HepG2 (cell line): ENCODE results near the gene WWP2. TPM values are rescaled to one million over a fixed set of nuclear protein-coding genes. Genes with fewer than 3 reads are reported as not detected.
A peak's percentile ranks its signal among the peaks of the same experiment; 100 is the strongest.

ENCODE experiments used
- AHR ChIP-seq: IDR thresholded peaks from 2 replicates; pipeline ENCODE4 v1.6.1; 2018; ENCODE audit warnings: missing genetic modification reagents, missing compliant biosample characterization
- ATRX ChIP-seq: sonication (generic); formaldehyde crosslinking; IDR thresholded peaks from 2 replicates; pipeline ENCODE4 v1.4.0; 2020; ENCODE audit warnings: missing genetic modification reagents, borderline replicate concordance
- BORCS8-MEF2B ChIP-seq: sonication (generic); formaldehyde crosslinking; IDR thresholded peaks from 2 replicates; pipeline ENCODE4 v1.8.0; 2022; ENCODE audit warnings: mild to moderate bottlenecking, missing genetic modification reagents
- CENPBD1 ChIP-seq: sonication (generic); formaldehyde crosslinking; IDR thresholded peaks from 2 replicates; pipeline ENCODE4 v1.8.0; 2022; ENCODE audit warnings: missing genetic modification reagents, low read depth, mild to moderate bottlenecking, borderline replicate concordance
- EP300 ChIP-seq, 3 experiments: sonication (generic) in 1 of 3; formaldehyde crosslinking in 1 of 3; IDR thresholded peaks; 2 replicates each; pipeline versions ENCODE4 v1.5.1 to v1.6.1; 2011 to 2020; ENCODE audit warnings: low read depth in 2 of 3, low read length in 2 of 3, borderline replicate concordance in 1 of 3, improper control_type of control experiment in 1 of 3, mild to moderate bottlenecking in 1 of 3, missing genetic modification reagents in 1 of 3, moderate library complexity in 1 of 3
- ESRRA ChIP-seq: sonication (generic); formaldehyde crosslinking; IDR thresholded peaks from 2 replicates; pipeline ENCODE4 v1.5.1; 2020; ENCODE audit warnings: mild to moderate bottlenecking, low read depth, missing genetic modification reagents
- GLI4 ChIP-seq: sonication (generic); formaldehyde crosslinking; IDR thresholded peaks from 2 replicates; pipeline ENCODE4 v1.5.1; 2020; ENCODE audit warnings: missing genetic modification reagents, mild to moderate bottlenecking, moderate library complexity, borderline replicate concordance
- HNF4G ChIP-seq, 2 experiments: sonication (generic) in 1 of 2; formaldehyde crosslinking in 1 of 2; IDR thresholded peaks; 2 replicates each; pipeline versions ENCODE4 v1.4.0 to v1.6.1; 2011 to 2020; ENCODE audit warnings: borderline replicate concordance in 2 of 2, low read depth in 2 of 2, mild to moderate bottlenecking in 2 of 2, low read length in 1 of 2, missing genetic modification reagents in 1 of 2, moderate library complexity in 1 of 2
- HOMEZ ChIP-seq: IDR thresholded peaks from 2 replicates; pipeline ENCODE4 v1.6.1; 2016; ENCODE audit warnings: low read depth
- KDM2A ChIP-seq: sonication (generic); formaldehyde crosslinking; IDR thresholded peaks from 2 replicates; pipeline ENCODE4 v1.4.0; 2020; ENCODE audit warnings: low read depth, missing genetic modification reagents, borderline replicate concordance
- MAFF ChIP-seq: IDR thresholded peaks from 2 replicates; pipeline ENCODE4 v1.6.1; 2011; ENCODE audit warnings: low read depth, low read length, improper control_type of control experiment
- POLR2AphosphoS5 ChIP-seq: IDR thresholded peaks from 2 replicates; pipeline ENCODE4 v1.6.1; 2012; ENCODE audit warnings: low read depth, low read length
- POLR2G ChIP-seq: fragments of 200-400 bp; formaldehyde crosslinking; IDR thresholded peaks from 2 replicates; pipeline ENCODE4 v1.6.1; 2018; ENCODE audit warnings: mild to moderate bottlenecking, low read depth, low read length, moderate library complexity
- STAT6 ChIP-seq: sonication (generic); formaldehyde crosslinking; IDR thresholded peaks from 2 replicates; pipeline ENCODE4 v1.4.0; 2020; ENCODE audit warnings: missing genetic modification reagents, mild to moderate bottlenecking, borderline replicate concordance
- TFDP1 ChIP-seq: IDR thresholded peaks from 2 replicates; pipeline ENCODE4 v1.6.1; 2016; ENCODE audit warnings: missing compliant biosample characterization, missing genetic modification reagents, borderline replicate concordance
- XRCC5 ChIP-seq: fragments of 200-400 bp; formaldehyde crosslinking; optimal IDR thresholded peaks from 2 replicates; pipeline ENCODE3; 2017; ENCODE audit warnings: mild to moderate bottlenecking, low read length
- ZKSCAN5 ChIP-seq: sonication (generic); formaldehyde crosslinking; IDR thresholded peaks from 2 replicates; pipeline ENCODE4 v1.5.1; 2020; ENCODE audit warnings: mild to moderate bottlenecking, missing genetic modification reagents
- ZNF136 ChIP-seq: sonication (generic); formaldehyde crosslinking; IDR thresholded peaks from 2 replicates; pipeline ENCODE4 v1.8.1; 2022; ENCODE audit warnings: low read depth, mild to moderate bottlenecking, moderate library complexity, missing genetic modification reagents
- ZNF180 ChIP-seq: sonication (generic); formaldehyde crosslinking; IDR thresholded peaks from 2 replicates; pipeline ENCODE4 v1.4.0; 2020; ENCODE audit warnings: low read depth, missing genetic modification reagents, borderline replicate concordance
- ZNF460 ChIP-seq: sonication (generic); formaldehyde crosslinking; IDR thresholded peaks from 2 replicates; pipeline ENCODE4 v1.5.1; 2020; ENCODE audit warnings: missing genetic modification reagents, mild to moderate bottlenecking, borderline replicate concordance
- ZNF652 ChIP-seq: IDR thresholded peaks from 2 replicates; pipeline ENCODE4 v1.6.1; 2016; ENCODE audit warnings: low read depth, borderline replicate concordance
- ZNF737 ChIP-seq: sonication (generic); formaldehyde crosslinking; IDR thresholded peaks from 2 replicates; pipeline ENCODE4 v1.5.0; 2020; ENCODE audit warnings: missing genetic modification reagents, mild to moderate bottlenecking, borderline replicate concordance
- ZNF790 ChIP-seq: sonication (generic); formaldehyde crosslinking; IDR thresholded peaks from 2 replicates; pipeline ENCODE4 v1.8.0; 2022; ENCODE audit warnings: missing genetic modification reagents, mild to moderate bottlenecking, borderline replicate concordance
- polyA plus RNA-seq, 8 experiments: library from polyadenylated mRNA; depleted of rRNA in 3 of 8; stranded (reverse) in 7 of 8; unstranded in 1 of 8; fragments of >200 nt; fragmentation: Illumina TruSeq in 4 of 8; extraction: Trizol in 4 of 8; gene quantifications; 2 replicates each; pipeline versions ENCODE4 v1.2.1 to v1.2.3, GENCODE V29; 2011 to 2016; ENCODE audit warnings: low read depth in 4 of 8, missing spikeins in 1 of 8, mixed read lengths in 1 of 8; ENCODE audit not compliant: insufficient read depth in 1 of 8
- total RNA-seq, 5 experiments: library from RNA; depleted of rRNA; stranded (reverse); fragments of >200 nt; fragmentation: Illumina TruSeq; extraction: Trizol; gene quantifications; 2 replicates each; pipeline ENCODE4 v1.2.3, GENCODE V29; 2016; ENCODE audit warnings: low read depth in 1 of 5

WWP2 gene
- total and polyA plus RNA-seq, 2 of the 13 experiments (the other 11 are each of a cell fraction or from before 2014, with no cell fraction given): 11.4 to 28.2 TPM

- TF ChIP-seq HOMEZ (CRISPR knock-in tag) (no peak), ZNF737 (no peak), HNF4G (IDR thresholded peaks at IDR 0.05; ENCODE audit: borderline replicate concordance, low read depth, low read length) (no peak), HNF4G (CRISPR knock-in tag; IDR thresholded peaks at IDR 0.05; ENCODE audit: borderline replicate concordance, low read depth) (no peak), ZKSCAN5 (CRISPR knock-in tag) (no peak), AHR (CRISPR knock-in tag) (no peak), CENPBD1 (no peak), XRCC5 (no peak), STAT6 (no peak), ZNF136 (CRISPR knock-in tag) (no peak), POLR2G (no peak), EP300 (IDR thresholded peaks at IDR 0.05; ENCODE audit: low read depth in 2 of 2, low read length in 2 of 2) (peak in 1 of 2 experiments; percentile 63; a peak in 2 of 4 replicates), EP300 (CRISPR knock-in tag; IDR thresholded peaks at IDR 0.05; ENCODE audit: borderline replicate concordance) (no peak), ATRX (CRISPR knock-in tag) (no peak), ZNF460 (CRISPR knock-in tag) (no peak), BORCS8-MEF2B (no peak), ZNF790 (CRISPR knock-in tag) (no peak), ZNF652 (CRISPR knock-in tag) (no peak), POLR2AphosphoS5 (no peak), GLI4 (CRISPR knock-in tag) (no peak), ESRRA (CRISPR knock-in tag) (no peak), ZNF180 (CRISPR knock-in tag) (no peak), TFDP1 (CRISPR knock-in tag) (no peak), MAFF (no peak), KDM2A (no peak)
Observed at GRCh38 chr16:69823831-69824563, 61.9 kb downstream of the WWP2 start (continued).
